Parathyroid adenoma (tissue), 2 donors: ENCODE results near the gene FAAH.
A peak's percentile ranks its signal among the peaks of the same experiment; 100 is the strongest.

ENCODE experiments used
- H2AFZ ChIP-seq: fragments of 300-600 bp; sonication (generic); one replicate; pipeline ENCODE4 v1.7.0; 2017; ENCODE audit warnings: antibody characterized with exemption, mild to moderate bottlenecking
- H3K27ac ChIP-seq: fragments of 300-600 bp; sonication (generic); one replicate; pipeline ENCODE4 v1.7.0; 2017
- H3K27me3 ChIP-seq: fragments of 300-600 bp; sonication (generic); one replicate; pipeline ENCODE4 v1.7.0; 2017; ENCODE audit warnings: low read length; ENCODE audit not compliant: control insufficient read depth, insufficient read depth
- H3K36me3 ChIP-seq: fragments of 300-600 bp; sonication (generic); one replicate; pipeline ENCODE4 v1.7.0; 2017; ENCODE audit warnings: low read length; ENCODE audit not compliant: control insufficient read depth, insufficient read depth
- H3K4me1 ChIP-seq: fragments of 300-600 bp; sonication (generic); one replicate; pipeline ENCODE4 v1.7.0; 2017; ENCODE audit warnings: control low read depth
- H3K4me2 ChIP-seq: fragments of 300-600 bp; sonication (generic); one replicate; pipeline ENCODE4 v1.7.0; 2017; ENCODE audit warnings: low read length
- H3K4me3 ChIP-seq: fragments of 300-600 bp; sonication (generic); one replicate; pipeline ENCODE4 v1.7.0; 2017; ENCODE audit warnings: low read depth, low read length
- H3K79me2 ChIP-seq: fragments of 300-600 bp; sonication (generic); one replicate; pipeline ENCODE4 v1.7.0; 2017; ENCODE audit warnings: control low read depth
- H3K9ac ChIP-seq: fragments of 300-600 bp; sonication (generic); one replicate; pipeline ENCODE4 v1.7.0; 2017; ENCODE audit warnings: mild to moderate bottlenecking
- H3K9me3 ChIP-seq: fragments of 300-600 bp; sonication (generic); one replicate; pipeline ENCODE4 v1.7.0; 2017; ENCODE audit warnings: low read length; ENCODE audit not compliant: control insufficient read depth
- CTCF ChIP-seq: fragments of 300-600 bp; sonication (generic); IDR thresholded peaks from one replicate; pipeline ENCODE4 v1.7.0; 2017; ENCODE audit warnings: antibody characterized with exemption, mild to moderate bottlenecking
- donor health status: primary hyperparathyroidism.

The FAAH gene

DNA sequence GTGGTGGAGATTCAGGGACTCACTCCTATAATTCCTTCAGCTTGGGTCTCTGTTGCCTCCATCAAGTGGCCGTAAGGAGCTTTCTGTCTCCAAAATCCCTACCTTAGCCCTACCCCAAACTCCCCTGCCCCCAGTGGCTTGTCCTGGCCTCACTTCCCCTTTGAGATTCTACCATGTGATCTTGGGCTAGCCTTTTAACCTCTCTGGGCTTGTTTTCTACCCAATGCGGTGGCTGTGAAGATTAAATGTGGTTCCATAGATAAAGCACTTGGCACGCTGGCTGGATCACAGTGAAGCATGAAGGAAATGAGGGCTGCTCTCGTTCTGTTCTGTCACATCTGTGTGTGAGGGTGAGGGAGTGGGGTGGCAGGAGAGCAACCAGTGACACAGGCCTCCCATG lies 43.6 kb downstream of the FAAH start:
- no peaks in the 10 kb centered on the region for H3K27me3 ChIP-seq

DNA sequence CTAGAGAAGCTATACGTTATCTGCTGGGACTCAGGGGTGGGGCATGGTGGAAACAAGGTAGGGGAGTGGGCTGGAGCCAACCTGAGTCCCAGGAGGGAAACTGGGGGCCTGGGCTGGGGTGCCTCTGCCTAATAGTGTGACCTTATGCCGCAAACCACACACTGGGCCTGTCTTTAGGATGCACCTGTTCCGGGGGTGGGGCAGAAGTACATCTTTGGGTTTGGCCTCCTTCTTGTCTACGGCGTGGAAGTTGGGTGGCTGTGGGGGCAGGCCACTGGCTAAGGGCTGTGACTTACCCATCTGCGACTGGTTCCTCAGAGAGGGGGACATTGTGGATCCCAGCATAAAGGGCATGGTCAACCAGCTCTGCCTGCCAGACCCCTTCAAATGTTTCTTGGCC lies 44.2 kb downstream of the FAAH start:
- H3K36me3 ChIP-seq, result no peaks in the 10 kb centered on the region
- no peaks in the 10 kb centered on the region for H3K9me3 ChIP-seq
- TF ChIP-seq CTCF, result no peak
- H3K4me3 ChIP-seq, result no peak overlapping the region
- no peaks in the 10 kb centered on the region for H3K79me2 ChIP-seq
- no peaks in the 10 kb centered on the region for H3K27me3 ChIP-seq
- H2AFZ ChIP-seq, result no peak overlapping the region
- H3K4me2 ChIP-seq, result no peak overlapping the region
- H3K9ac ChIP-seq, result no peak overlapping the region
- H3K4me1 ChIP-seq, result peaks cover 18% of the 10 kb centered on the region
- H3K27ac ChIP-seq, result no peak overlapping the region

More for the DNA sequence above, 43.6 kb downstream of the FAAH start:
- no peaks in the 10 kb centered on the region for H3K79me2 ChIP-seq
- peak overlapping the region; percentile 10 for H3K4me2 ChIP-seq
- no peak overlapping the region for H3K9ac ChIP-seq
- peak overlapping the region; percentile 19 for H3K27ac ChIP-seq
- no peaks in the 10 kb centered on the region for H3K9me3 ChIP-seq
- peaks cover 18% of the 10 kb centered on the region for H3K4me1 ChIP-seq
- no peak overlapping the region for H2AFZ ChIP-seq
- TF ChIP-seq CTCF, result no peak
- peak overlapping the region; percentile 8 for H3K4me3 ChIP-seq
- H3K36me3 ChIP-seq, result no peaks in the 10 kb centered on the region

DNA sequence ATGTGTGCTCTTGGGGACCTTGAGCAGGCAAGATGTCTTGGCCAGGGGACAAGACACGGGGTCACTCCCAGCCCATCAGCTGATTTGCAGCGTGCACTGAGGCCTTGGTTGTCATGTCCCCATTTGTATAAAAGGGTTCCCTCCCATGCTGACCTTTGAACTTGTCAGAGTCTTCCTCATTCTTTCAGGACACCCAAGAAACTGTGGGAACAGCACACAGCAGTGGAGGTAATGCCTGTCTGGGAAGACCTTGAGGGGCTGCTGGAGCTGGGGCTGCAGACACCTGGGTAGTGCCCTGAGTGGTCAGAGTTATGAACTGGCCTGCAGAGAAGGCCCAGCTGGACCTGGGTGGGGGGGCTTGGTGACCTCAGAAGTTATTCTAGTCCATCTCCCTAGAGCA lies 46.4 kb downstream of the FAAH start:
- no peak overlapping the region for H2AFZ ChIP-seq
- no peaks in the 10 kb centered on the region for H3K79me2 ChIP-seq
- H3K4me1 ChIP-seq, result peaks cover 9% of the 10 kb centered on the region
- no peaks in the 10 kb centered on the region for H3K36me3 ChIP-seq
- H3K4me2 ChIP-seq, result no peak overlapping the region
- no peak overlapping the region for H3K4me3 ChIP-seq
- no peaks in the 10 kb centered on the region for H3K9me3 ChIP-seq
- no peak overlapping the region for H3K9ac ChIP-seq
- no peak overlapping the region for H3K27ac ChIP-seq
- no peak for TF ChIP-seq CTCF
- no peaks in the 10 kb centered on the region for H3K27me3 ChIP-seq

DNA sequence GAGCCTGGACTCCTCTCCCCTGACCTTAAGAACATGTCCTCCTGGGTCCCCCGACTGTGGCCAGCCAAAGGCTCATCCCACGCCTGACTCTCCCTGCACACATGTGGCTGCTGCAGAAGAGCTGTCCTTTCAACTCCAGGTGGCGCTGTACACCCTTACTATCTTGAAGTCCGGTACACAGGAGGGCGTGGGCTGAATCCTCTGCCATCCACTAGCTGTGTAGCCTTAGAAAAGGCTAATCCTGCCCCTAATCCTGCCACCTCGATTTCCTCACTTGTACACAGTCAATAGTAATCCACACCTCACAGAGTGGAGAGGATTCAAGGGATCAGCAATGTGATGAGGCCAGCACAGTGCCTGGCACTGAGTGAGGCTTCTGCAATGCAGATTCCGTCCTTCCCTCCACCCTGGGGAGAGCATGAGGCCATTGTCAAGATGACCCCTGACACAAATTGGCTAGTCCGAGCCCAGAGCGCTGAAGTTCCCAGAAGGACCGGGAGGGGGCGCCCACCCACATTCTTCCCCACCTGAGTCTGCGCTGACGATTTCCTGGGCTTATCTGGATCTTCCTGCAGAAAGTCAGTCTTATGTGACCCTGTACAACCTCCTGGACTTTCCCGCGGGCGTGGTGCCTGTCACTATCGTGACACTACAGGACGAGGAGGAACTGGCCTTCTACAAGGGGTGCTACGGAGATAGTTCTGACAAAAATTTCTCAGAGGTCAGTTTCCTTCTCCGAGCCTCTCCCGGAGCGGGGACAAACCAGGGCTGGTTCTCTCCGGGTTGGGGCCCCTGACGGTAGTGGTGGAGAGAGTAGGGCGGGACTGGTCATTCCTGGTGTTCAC lies 48.4 kb downstream of the FAAH start:
- peak overlapping the region; percentile 69 for H2AFZ ChIP-seq
- H3K27me3 ChIP-seq, result no peaks in the 10 kb centered on the region
- H3K79me2 ChIP-seq, result no peaks in the 10 kb centered on the region
- no peaks in the 10 kb centered on the region for H3K36me3 ChIP-seq
- H3K9me3 ChIP-seq, result no peaks in the 10 kb centered on the region
- peak overlapping the region; percentile 55 for H3K4me2 ChIP-seq
- no peak overlapping the region for H3K9ac ChIP-seq
- TF ChIP-seq CTCF, result peak; percentile 86
- peak overlapping the region; percentile 31 for H3K4me3 ChIP-seq
- H3K27ac ChIP-seq, result no peak overlapping the region
- peaks cover 5% of the 10 kb centered on the region for H3K4me1 ChIP-seq

- Histone ChIP-seq H3K4me1 (no peaks in the 10 kb centered on the region), H3K9me3 (no peaks in the 10 kb centered on the region), H2AFZ (no peak overlapping the region), H3K4me3 (no peak overlapping the region), H3K4me2 (no peak overlapping the region), H3K9ac (no peak overlapping the region), H3K36me3 (no peaks in the 10 kb centered on the region), H3K27me3 (no peaks in the 10 kb centered on the region), H3K27ac (no peak overlapping the region), H3K79me2 (no peaks in the 10 kb centered on the region)
- TF ChIP-seq CTCF, result no peak
Measured at GRCh38 chr1:46444466-46444865, 50.3 kb downstream of the FAAH start.
